NCI-H1694 treated with DMSO at 0.1 percent for 48 hours (cell line): ENCODE results near the gene ZNF48.

Experiments used
- DNase-seq: peaks from one replicate; lab custom pipeline; 2025; lab: John Stamatoyannopoulos, UW

Gene ZNF48

GRCh38 chr16:30407804-30408534, 12.7 kb downstream of the ZNF48 start:
- no peak for DNase-seq

DNA sequence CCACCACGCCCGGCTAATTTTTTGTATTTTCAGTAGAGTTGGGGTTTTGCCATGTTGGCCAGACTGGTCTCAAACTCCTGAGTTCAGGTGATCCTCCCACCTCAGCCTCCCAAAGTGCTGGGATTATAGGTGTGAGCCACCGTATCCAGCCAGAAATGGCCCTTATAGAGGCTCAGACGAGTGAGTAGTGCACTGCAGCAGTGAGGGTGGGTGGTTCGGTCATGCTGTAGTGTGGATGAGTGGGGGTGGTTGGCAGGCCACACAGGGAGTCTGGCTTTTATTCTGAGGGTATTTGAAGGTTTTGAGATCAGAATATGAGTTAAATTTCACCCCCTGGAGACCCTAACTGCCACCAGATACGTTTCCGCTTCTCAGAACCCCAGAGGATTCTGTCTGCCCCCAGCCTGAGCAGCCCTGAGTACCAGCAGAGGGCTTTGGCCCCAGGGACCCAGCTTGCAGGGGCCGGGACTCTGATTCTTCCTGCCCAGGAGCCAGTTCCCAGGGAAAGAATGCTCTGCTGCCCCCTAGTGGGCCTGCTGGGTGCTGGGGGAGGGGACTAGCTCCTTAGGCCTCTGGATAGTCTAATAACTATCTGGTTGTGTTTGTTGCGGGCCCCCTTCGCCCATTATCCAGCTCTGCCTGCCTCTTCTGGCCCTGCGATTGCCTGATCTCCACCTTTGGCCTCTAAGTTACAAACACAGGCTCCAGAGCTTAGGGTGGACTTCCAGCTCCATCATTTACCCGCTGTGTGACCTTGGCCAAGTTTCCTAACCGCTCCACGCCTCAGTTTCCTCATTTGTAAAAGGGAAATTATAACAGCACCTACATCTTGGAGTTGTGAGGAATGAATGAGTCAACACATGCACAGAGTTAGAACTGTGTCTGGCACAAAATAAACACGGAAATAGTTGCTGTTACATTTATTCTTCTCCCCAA, 14.2 kb downstream of the ZNF48 start:
- DNase-seq = peak; percentile 64

DNA sequence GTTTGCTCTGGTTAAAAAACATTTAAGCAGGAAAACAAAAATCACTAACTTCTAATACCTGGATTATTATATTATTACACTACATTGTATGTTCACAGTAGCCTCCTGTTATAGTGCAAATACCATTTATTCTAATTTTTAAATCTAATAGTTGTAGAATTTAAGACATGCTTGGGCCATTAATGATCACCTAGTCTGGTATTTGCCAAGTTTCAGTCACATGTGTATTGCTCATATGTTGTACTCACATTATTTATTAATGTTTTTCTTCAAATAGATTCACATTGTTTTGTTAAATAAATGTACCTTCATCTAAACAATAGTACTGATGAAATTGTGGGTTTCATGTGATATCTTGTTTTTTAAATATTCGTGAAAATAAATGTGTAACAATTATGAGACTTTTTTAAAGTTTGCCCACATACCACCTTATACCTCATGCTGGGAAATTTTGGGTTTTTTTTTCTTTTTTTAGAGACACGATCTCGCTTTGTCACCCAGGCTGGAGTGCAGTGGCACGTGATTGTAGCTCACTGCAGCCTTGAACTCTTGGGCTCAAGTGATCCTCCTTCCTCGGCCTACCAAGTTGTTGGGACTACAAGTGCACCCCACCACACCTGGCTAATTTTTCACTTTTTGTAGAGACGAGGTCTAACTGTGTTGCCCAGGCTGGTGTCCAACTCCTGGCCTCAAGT, 18.0 kb downstream of the ZNF48 start:
- DNase-seq = no peak

GRCh38 chr16:30414159-30414558, 18.9 kb downstream of the ZNF48 start:
- no peak for DNase-seq

DNA sequence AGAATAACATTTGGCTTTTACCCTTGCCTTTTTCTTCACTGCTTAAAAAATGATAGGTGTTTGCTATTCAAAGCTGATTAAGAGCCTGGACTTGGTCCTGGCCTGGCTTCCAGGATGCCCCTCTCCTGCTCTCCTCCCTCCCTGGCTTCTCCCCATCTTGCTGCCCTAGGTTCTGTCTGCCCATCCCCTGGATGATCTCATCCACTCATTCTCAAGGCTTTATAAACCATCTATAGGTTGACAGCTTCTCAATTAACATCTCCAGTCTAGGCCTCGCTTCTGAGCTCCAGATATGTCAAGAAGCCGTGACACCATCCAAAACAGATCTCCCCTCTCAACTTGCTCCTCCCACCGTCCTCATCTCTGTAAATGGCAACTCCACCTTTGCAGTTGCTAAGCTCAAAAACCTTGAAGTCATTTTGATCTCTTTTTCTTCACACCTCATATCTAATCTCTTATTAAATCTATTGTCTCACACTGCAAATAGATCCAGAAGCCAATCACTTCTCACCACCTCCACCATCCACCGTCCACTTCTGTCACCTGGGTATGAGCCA, 20.9 kb downstream of the ZNF48 start:
- no peak for DNase-seq

DNA sequence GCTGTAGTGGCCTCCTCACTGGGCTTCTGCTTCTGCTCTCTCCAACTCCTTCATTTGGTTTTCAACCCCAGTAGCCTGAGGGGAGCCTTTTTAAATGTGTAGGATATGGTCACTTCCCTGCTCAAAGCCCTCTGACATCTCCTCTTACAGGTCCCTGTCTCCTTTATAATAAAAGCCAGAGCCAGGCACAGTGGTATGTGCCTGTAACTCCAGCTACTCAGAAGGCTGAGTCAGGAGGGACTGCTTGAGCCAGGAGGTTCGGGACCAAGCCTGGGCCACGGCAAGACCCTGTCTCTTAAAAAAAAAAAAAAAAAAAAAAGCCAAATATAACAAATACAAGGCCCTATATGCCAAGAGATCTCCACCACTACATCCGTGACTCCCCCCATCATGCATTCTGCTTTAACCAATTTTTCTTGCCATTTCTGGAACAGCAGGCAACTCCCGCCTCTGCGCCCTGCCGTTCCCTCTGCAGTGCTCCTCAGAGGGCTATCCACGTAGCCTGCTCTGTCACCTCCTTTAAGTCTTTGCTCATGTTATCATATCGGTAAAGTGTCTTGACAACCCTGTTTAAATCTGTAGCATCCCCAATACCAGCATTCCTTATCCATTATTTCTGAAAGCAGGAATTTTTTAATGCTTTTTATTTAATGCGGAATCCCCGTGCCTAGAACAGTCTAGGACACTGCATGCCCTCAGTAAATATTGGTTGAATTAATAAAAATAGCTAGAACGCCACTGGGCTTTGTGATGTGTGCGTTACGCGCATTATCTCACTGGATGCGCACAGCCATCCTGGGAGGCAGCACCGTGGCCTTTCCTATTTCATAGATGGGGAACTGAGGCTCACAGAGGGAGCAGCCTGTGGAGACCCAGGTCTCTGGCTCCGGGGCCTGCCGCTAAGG, 21.7 kb downstream of the ZNF48 start:
- DNase-seq = no peak

DNA sequence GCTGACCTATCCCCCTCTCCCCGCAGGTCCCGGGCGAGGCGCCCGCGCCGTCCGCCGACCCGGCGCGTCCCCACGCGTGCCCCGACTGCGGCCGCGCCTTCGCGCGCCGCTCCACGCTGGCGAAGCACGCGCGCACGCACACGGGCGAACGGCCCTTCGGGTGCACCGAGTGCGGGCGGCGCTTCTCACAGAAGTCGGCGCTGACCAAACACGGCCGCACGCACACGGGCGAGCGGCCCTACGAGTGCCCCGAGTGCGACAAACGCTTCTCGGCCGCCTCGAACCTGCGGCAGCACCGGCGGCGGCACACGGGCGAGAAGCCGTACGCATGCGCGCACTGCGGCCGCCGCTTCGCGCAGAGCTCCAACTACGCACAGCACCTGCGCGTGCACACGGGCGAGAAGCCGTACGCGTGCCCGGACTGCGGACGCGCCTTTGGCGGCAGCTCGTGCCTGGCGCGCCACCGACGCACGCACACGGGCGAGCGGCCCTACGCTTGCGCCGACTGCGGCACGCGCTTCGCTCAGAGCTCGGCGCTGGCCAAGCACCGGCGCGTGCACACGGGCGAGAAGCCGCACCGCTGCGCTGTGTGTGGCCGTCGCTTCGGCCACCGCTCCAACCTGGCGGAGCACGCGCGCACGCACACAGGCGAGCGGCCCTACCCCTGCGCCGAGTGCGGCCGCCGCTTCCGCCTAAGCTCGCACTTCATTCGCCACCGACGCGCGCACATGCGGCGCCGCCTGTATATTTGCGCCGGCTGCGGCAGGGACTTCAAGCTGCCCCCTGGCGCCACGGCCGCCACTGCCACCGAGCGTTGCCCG, 22.5 kb downstream of the ZNF48 start:
- peak; percentile 40 for DNase-seq

DNA sequence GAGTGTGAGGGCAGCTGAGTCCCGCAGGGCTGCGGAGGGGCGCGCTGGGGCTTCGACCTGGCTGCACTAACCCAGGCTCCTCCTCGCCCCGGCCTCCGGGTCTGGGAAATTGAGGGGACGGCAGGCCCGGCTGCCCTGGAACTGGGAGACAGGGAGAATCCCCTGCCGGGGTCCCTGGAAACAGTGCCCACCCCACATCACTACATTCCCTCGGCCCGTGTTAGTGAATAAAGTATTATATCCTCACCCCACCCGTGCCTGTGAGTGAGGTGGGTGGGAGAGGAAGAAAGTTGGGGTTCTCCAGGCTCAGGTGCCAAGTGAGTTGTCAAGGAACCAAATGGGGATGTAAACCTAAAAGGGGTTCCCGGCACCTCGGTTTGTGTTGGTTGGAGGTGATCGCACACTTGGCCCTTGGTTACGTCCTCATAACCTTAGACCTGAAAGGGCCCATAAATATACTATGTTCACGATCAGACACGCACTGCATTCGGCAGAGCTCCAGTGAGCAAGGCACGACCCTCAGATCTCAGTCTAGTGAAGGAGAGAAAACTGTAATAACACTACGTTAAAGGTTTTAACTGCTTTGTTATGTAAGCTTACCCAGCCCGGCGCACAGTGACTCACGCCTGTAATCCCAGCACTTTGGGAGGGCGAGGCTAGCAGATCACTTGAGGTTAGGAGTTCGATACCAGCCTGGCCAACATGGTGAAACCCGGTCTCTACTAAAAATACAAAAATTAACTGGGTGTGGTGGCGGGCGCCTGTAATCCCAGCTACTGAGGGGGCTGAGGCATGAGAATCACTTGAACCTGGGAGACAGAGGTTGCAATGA, 23.3 kb downstream of the ZNF48 start:
- no peak for DNase-seq

GRCh38 chr16:30421010-30421409, 25.8 kb downstream of the ZNF48 start:
- DNase-seq = no peak

GRCh38 chr16:30428055-30428454, 32.8 kb downstream of the ZNF48 start:
- no peak for DNase-seq

- DNase-seq = no peak
These were observed 34.1 kb downstream of the ZNF48 start for GRCh38 chr16:30429418-30429677.

- peak; percentile 98 for DNase-seq
These were observed 34.6 kb downstream of the ZNF48 start, which contains the start of gene DCTPP1 for GRCh38 chr16:30429678-30430427. Gene DCTPP1, minus strand, starts transcription at chr16:30430030. Its CDS starts 50 bp downstream, at chr16:30429980.

- no peak for DNase-seq
These were observed 35.3 kb downstream of the ZNF48 start for GRCh38 chr16:30430428-30430970.

DNA sequence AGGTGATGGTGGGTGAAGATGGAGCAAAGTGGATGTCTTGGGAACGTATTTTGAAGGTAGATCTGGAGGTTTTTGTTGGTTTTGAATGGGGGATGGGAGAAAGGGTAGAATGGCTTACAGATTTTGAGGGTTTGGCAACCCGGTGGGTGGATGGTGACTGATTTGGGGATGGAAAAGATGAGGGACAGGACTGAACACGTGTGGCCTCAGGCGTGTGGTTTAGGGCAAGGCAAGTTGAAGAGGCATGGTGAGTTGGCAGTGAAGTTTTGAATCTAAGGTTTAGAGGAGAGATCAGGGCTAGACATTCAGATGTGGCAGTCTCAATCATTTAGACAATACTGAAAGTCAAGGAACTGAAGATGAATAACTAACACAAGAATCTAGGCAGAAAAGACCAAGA, 39.6 kb downstream of the ZNF48 start:
- no peak for DNase-seq

DNA sequence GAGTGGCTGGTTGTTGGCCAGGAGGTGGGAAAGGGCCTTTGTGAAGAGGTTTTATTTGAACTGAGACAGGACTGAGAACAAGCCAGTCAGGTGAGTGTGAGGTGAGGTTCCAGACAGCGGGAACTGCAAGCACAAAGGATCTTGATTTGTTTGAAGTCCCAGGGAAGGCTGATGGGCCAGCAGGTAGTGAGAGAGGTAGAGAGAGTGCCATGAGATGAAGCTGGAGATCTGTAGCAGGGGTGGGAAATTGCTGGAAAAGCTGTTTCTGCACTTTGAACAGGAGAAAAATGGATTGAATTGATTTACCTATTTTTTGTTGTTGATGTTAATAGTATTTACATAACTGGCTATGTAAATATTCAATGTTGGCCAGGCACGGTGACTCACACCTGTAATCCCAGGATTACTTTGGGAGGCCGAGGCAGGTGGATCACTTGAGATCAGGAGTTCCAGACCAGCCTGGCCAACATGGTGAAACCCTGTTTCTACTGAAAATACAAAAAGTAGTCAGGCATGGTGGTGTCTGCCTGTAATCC, 42.4 kb downstream of the ZNF48 start:
- DNase-seq = no peak

DNA sequence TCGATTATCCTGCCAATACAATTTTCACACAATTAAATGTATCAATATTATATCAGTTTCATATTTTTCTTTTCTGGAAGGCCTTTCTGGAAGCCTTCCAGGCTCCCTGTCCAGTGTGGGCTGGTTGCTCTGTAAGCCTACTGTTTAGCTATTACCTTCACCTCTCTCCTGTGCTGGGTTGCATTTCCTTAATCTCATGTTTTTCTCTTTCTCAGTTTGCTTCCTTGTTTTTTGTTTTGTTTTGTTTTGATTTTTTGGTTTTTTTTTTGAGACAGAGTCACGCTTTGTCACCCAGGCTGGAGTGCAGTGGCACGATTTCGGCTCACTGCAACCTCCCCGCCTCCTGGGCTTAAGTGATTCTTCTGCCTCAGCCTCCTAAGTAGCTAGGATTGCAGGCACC, 43.6 kb downstream of the ZNF48 start:
- no peak for DNase-seq

- no peak for DNase-seq
These were observed 44.6 kb downstream of the ZNF48 start for GRCh38 chr16:30439720-30440348.

DNA sequence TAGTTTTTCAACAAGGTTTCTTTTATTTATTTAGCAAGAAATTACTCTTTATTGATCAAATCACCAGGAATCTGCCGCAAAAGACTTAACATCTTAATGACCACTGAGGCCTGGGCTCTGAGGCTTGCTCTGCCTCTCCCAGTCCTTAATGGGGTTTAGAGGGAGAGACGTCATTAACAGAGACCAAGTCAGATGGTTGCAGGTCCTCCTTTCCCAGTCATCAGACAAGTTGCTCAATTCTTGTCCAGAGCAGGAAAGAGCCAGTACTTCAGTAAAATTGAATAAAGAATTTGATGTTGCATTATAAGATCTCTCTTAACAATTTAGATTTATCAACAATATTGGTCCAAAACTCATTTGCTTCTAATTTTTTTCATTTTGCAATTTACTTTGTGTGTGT, 48.4 kb downstream of the ZNF48 start:
- DNase-seq = no peak
